K562 (cell line): ENCODE measurements around the gene ARHGDIB. TPM values are rescaled to one million over a fixed set of nuclear protein-coding genes. Genes with fewer than 3 reads are reported as not detected.

Source experiments
- ELF1 ChIP-seq: fragments of 200-800 bp; sonication (Bioruptor generic); IDR thresholded peaks from 2 replicates; pipeline ENCODE4 v1.6.1; 2016; ENCODE audit warnings: missing genetic modification characterization, missing compliant biosample characterization
- GTF2E2 ChIP-seq: fragments of 200-800 bp; sonication (Bioruptor generic); IDR thresholded peaks from 2 replicates; pipeline ENCODE4 v1.6.1; 2016; ENCODE audit warnings: missing genetic modification characterization, missing compliant biosample characterization
- MECOM ChIP-seq: fragments of 250-450 bp; sonication (Bioruptor Pico); IDR thresholded peaks from 2 replicates; pipeline ENCODE4 v1.8.0; 2022; ENCODE audit warnings: inconsistent platforms
- THAP12 ChIP-seq: fragments of 250-450 bp; sonication (Bioruptor Pico); IDR thresholded peaks from 2 replicates; pipeline ENCODE4 v1.9.0; 2021; ENCODE audit warnings: mild to moderate bottlenecking, inconsistent platforms
- ZMIZ1 ChIP-seq, 2 experiments: fragments of 150-350 bp in 1 of 2; IDR thresholded peaks; 2 replicates each; pipeline ENCODE4 v1.6.1; 2012 to 2016; ENCODE audit warnings: low read depth in 2 of 2, low read length in 2 of 2, mild to moderate bottlenecking in 1 of 2, moderate library complexity in 1 of 2
- ZNF318 ChIP-seq, 2 experiments: fragments of 450-650 bp; IDR thresholded peaks; 2 replicates each; pipeline ENCODE4 v1.6.1; 2016; ENCODE audit warnings: mild to moderate bottlenecking in 2 of 2, borderline replicate concordance in 1 of 2, low read depth in 1 of 2, moderate library complexity in 1 of 2
- polyA plus RNA-seq, 8 experiments: library from polyadenylated mRNA; depleted of rRNA in 4 of 8; stranded (reverse) in 5 of 8; unstranded in 3 of 8; fragments of >200 nt; fragmentation: Nextera tagmentation in 2 of 8; fragmentation: Illumina TruSeq in 1 of 8; extraction: Ambion mirVana in 2 of 8; extraction: Trizol in 1 of 8; gene quantifications; 2 replicates each; pipeline versions ENCODE4 v1.2.1 to v1.2.3, GENCODE V29; 2011 to 2014; ENCODE audit warnings: inconsistent platforms in 1 of 8, missing spikeins in 1 of 8
- total RNA-seq, 7 experiments: library from RNA; depleted of rRNA in 6 of 7; stranded (reverse); fragments of >200 nt in 6 of 7; fragmentation: Illumina TruSeq in 2 of 7; extraction: Trizol in 2 of 7; gene quantifications; 2 replicates each; pipeline versions ENCODE4 v1.2.1 to v1.2.3, GENCODE V29; 2011 to 2021; ENCODE audit warnings: low replicate concordance in 1 of 7

ARHGDIB gene
- total and polyA plus RNA-seq, 9 of the 15 experiments (the other 6 are each of a cell fraction or from before 2014, with no cell fraction given), result 9.5 to 204 (median 116) TPM

- no peak for TF ChIP-seq ZNF318 (IDR thresholded peaks at IDR 0.05; ENCODE audit: borderline replicate concordance in 1 of 2, low read depth in 1 of 2)
- TF ChIP-seq MECOM (CRISPR knock-in tag), result no peak
- 0 out of 2 replicates have a peak, but pooled peaks have one; percentile 25 for TF ChIP-seq ELF1 (tag)
- no peak for TF ChIP-seq ZMIZ1 (IDR thresholded peaks at IDR 0.05; ENCODE audit: low read depth in 2 of 2, low read length in 2 of 2)
- no peak for TF ChIP-seq GTF2E2
- no peak for TF ChIP-seq THAP12
Observed at GRCh38 chr12:14948672-14949071, 12.7 kb downstream of the ARHGDIB start (continued).
